Measurements from ENCODE around the gene CENATAC. TPM values are rescaled to one million over a fixed set of nuclear protein-coding genes. Genes with fewer than 3 reads are reported as not detected.

CENATAC gene
- total and polyA plus RNA-seq, 9 of the 15 experiments (the other 6 are each of a cell fraction or from before 2014, with no cell fraction given), result 2.4 to 25.5 (median 13.7) TPM

DNA sequence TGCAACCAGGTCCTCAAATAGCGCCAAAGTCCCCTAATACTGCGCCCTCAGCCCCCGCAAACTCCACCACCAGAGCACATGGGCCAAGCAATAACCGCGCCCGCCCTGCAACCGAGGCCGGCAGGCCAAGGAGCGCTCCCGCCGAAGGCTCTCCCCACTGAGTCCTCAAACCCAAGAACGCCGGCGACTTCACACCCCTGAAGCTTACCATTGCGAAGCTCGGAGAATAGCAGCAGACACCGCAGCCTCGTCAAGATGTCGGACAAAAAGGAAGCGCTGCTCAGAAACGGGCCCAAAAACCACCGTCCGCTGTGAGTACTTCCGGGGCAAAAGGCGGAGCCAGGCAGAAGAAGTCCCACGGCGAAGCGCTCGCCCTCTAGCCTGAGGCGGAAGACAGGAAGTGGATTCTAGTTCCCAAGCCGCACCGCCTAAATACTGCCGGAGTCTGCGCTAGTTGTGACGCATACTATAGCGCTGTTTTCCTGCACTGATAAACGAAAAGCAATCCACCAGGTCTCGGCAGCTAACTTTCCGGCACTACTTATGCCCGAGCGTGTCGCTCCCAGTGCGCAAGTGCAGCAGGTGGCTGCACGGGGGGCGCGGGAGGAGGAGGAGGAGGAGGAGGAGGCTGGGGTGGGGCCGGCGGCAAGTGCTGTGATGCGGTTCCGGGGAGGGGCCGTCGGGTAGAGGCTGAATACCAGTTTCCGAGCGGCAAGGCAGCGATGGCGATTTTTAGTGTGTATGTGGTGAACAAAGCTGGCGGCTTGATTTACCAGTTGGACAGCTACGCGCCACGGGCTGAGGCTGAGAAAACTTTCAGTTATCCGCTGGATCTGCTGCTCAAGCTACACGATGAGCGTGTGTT, 20.4 kb downstream of the CENATAC start, which contains the start of the genes RPS25 and TRAPPC4 (continued):
- TF ChIP-seq, protein P1, sequence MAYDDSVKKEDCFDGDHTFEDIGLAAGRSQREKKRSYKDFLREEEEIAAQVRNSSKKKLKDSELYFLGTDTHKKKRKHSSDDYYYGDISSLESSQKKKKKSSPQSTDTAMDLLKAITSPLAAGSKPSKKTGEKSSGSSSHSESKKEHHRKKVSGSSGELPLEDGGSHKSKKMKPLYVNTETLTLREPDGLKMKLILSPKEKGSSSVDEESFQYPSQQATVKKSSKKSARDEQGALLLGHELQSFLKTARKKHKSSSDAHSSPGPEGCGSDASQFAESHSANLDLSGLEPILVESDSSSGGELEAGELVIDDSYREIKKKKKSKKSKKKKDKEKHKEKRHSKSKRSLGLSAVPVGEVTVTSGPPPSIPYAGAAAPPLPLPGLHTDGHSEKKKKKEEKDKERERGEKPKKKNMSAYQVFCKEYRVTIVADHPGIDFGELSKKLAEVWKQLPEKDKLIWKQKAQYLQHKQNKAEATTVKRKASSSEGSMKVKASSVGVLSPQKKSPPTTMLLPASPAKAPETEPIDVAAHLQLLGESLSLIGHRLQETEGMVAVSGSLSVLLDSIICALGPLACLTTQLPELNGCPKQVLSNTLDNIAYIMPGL (CRISPR knock-in tag; IDR thresholded peaks at IDR 0.05), result peak; percentile 72; the same call in 1 of the 2 replicates
- TF ChIP-seq JUNB (CRISPR knock-in tag; conservative IDR thresholded peaks at IDR 0.05) (no peak), ATF4 (CRISPR knock-in tag; IDR thresholded peaks at IDR 0.05) (no peak; the same call in 1 of the 2 replicates), GTF2A2 (tag; IDR thresholded peaks at IDR 0.05) (no peak), PBX2 (CRISPR knock-in tag; IDR thresholded peaks at IDR 0.05; ENCODE audit: low read depth) (no peak), PBX2 (tag; conservative IDR thresholded peaks at IDR 0.05; ENCODE audit: low read depth) (no peak), GABPB2 (CRISPR knock-in tag; conservative IDR thresholded peaks at IDR 0.05) (no peak), DNMT1 (IDR thresholded peaks at IDR 0.05) (no peak), HCFC1 (IDR thresholded peaks at IDR 0.05; ENCODE audit: low read depth, low read length) (peak; percentile 84), NFRKB (IDR thresholded peaks at IDR 0.05; ENCODE audit: low read depth) (peak; percentile 74), POU5F1 (IDR thresholded peaks at IDR 0.05; ENCODE audit: borderline replicate concordance, low read depth, low read length, partially characterized antibody) (no peak), ESRRA (IDR thresholded peaks at IDR 0.05; ENCODE audit: borderline replicate concordance, low read depth) (peak; percentile 76), KAT7 (CRISPR knock-in tag; IDR thresholded peaks at IDR 0.05; ENCODE audit: borderline replicate concordance) (no peak), MCM7 (IDR thresholded peaks at IDR 0.05) (no peak), ZC3H11A (IDR thresholded peaks at IDR 0.05; ENCODE audit: low read depth, low read length) (no peak), CBX5 (IDR thresholded peaks at IDR 0.05; ENCODE audit: borderline replicate concordance, low read depth) (no peak), CAMTA2 (CRISPR knock-in tag; conservative IDR thresholded peaks at IDR 0.05) (no peak), TEAD2 (tag; IDR thresholded peaks at IDR 0.05) (no peak), PCBP1 (IDR thresholded peaks at IDR 0.05; ENCODE audit: low read depth, low read length, poor library complexity, severe bottlenecking) (peak; percentile 31), MAFK (IDR thresholded peaks at IDR 0.05; ENCODE audit: low read length) (0 out of 2 replicates have a peak, but pooled peaks have one; percentile 2)
- TF ChIP-seq, protein P2, sequence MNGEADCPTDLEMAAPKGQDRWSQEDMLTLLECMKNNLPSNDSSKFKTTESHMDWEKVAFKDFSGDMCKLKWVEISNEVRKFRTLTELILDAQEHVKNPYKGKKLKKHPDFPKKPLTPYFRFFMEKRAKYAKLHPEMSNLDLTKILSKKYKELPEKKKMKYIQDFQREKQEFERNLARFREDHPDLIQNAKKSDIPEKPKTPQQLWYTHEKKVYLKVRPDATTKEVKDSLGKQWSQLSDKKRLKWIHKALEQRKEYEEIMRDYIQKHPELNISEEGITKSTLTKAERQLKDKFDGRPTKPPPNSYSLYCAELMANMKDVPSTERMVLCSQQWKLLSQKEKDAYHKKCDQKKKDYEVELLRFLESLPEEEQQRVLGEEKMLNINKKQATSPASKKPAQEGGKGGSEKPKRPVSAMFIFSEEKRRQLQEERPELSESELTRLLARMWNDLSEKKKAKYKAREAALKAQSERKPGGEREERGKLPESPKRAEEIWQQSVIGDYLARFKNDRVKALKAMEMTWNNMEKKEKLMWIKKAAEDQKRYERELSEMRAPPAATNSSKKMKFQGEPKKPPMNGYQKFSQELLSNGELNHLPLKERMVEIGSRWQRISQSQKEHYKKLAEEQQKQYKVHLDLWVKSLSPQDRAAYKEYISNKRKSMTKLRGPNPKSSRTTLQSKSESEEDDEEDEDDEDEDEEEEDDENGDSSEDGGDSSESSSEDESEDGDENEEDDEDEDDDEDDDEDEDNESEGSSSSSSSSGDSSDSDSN (IDR thresholded peaks at IDR 0.05; ENCODE audit: borderline replicate concordance in 1 of 2, low read depth in 2 of 2, low read length in 2 of 2), result no peak
